ENCODE measurements around the gene MTMR1. TPM values are rescaled to one million over a fixed set of nuclear protein-coding genes. Genes with fewer than 3 reads are reported as not detected.

MTMR1 gene
- polyA plus RNA-seq, 2 of the 4 experiments (the other 2 are of a cell fraction): 17.3 to 28.3 TPM

DNA sequence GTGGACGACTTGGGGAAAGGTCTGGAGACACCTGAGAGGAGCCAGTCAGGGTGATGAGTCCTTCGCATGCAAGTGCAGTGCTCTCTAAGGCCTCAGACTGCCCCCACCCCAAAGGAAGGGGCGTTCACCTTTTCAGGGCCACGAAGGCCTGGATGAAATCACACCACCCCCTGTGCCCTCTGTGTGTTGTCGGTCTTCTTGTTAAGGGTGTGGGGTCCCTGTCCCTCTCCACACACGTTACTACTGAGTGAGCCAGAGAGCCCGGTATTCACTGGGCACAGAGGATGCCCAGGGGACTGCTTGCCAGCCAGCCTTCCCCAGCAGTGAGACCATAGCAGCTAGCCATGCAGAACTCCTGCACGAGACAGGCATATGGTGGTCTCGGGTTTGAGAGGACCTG is 72.0 kb downstream of the MTMR1 start:
- DNase-seq (ENCODE audit: low read depth in 1 of 2, low spot score in 1 of 2) (no peak), ATAC-seq (no peak), FAIRE-seq (no peak)
- Histone ChIP-seq H3K4me3 (no peak overlapping the region), H3K4me1 (peaks cover 9% of the 10 kb centered on the region; the same call in 1 of the 3 replicates), H3K4me2 (no peak overlapping the region), H3K9me3 (no peaks in the 10 kb centered on the region), H3K27ac (no peak overlapping the region)
- ChIA-PET CTCF (interaction anchor here (12.6 kb wide), 1 partner anchor 317 kb away, joined by 223 read pairs; no protein-coding TSS in a partner anchor), POLR2A (no interaction called here)
- TF ChIP-seq, protein P1, sequence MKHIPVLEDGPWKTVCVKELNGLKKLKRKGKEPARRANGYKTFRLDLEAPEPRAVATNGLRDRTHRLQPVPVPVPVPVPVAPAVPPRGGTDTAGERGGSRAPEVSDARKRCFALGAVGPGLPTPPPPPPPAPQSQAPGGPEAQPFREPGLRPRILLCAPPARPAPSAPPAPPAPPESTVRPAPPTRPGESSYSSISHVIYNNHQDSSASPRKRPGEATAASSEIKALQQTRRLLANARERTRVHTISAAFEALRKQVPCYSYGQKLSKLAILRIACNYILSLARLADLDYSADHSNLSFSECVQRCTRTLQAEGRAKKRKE (CRISPR knock-in tag; IDR thresholded peaks at IDR 0.05; ENCODE audit: low read depth): no peak
- TF ChIP-seq EHMT2 (IDR thresholded peaks at IDR 0.05; ENCODE audit: low read depth) (no peak), HOXB5 (CRISPR knock-in tag; IDR thresholded peaks at IDR 0.05) (no peak), BCL3 (IDR thresholded peaks at IDR 0.05) (no peak), RNF2 (IDR thresholded peaks at IDR 0.05; ENCODE audit: borderline replicate concordance, low read depth) (no peak), MAZ (IDR thresholded peaks at IDR 0.05; ENCODE audit: borderline replicate concordance, low read depth, low read length) (no peak), RARB (CRISPR knock-in tag; IDR thresholded peaks at IDR 0.05) (no peak), FOSB (CRISPR knock-in tag; IDR thresholded peaks at IDR 0.05) (no peak), BHLHE40 (IDR thresholded peaks at IDR 0.05; ENCODE audit: low read depth, low read length) (no peak), GATA3 (IDR thresholded peaks at IDR 0.05; ENCODE audit: borderline replicate concordance) (no peak), SREBF2 (IDR thresholded peaks at IDR 0.05) (no peak), POLR2A (IDR thresholded peaks at IDR 0.05; ENCODE audit: low read length) (no peak), JUNB (IDR thresholded peaks at IDR 0.05) (no peak), RAD21 (conservative IDR thresholded peaks at IDR 0.05 in 1 of 2, IDR thresholded peaks at IDR 0.05 in 1 of 2) (no peak)
- TF ChIP-seq, protein P2, sequence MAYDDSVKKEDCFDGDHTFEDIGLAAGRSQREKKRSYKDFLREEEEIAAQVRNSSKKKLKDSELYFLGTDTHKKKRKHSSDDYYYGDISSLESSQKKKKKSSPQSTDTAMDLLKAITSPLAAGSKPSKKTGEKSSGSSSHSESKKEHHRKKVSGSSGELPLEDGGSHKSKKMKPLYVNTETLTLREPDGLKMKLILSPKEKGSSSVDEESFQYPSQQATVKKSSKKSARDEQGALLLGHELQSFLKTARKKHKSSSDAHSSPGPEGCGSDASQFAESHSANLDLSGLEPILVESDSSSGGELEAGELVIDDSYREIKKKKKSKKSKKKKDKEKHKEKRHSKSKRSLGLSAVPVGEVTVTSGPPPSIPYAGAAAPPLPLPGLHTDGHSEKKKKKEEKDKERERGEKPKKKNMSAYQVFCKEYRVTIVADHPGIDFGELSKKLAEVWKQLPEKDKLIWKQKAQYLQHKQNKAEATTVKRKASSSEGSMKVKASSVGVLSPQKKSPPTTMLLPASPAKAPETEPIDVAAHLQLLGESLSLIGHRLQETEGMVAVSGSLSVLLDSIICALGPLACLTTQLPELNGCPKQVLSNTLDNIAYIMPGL (CRISPR knock-in tag; IDR thresholded peaks at IDR 0.05; ENCODE audit: borderline replicate concordance): no peak
- WGBS (ENCODE audit: missing lambda C conversion rate): 86% methylated on average over 8 of the region's 9 CpGs

DNA sequence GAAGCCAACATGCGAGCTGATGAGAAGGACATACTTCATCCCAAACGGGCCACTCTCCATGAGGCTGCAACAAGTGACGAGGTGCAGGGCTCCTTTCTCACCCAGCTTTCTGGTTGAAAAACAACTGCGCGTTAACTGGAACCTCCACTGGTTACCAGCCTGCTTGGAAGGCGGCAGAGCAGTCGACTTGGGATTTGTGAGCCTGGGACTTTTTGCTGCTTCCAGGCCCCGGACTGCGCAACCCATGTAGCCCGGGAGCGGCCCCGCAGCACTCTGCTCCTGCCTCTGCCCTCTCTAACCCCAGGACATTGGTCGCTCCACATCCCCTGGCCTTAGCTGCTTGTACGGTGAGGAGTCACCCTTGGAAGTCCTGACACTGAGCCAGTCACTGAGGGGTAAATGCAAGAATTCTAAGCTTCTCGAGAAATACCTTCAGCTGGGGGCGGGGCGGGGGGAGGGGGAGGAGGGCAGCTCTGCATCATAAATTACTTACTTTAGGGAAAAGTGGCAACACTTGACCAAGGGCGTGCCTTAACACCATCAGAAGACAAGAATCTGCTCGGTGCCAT is 72.7 kb downstream of the MTMR1 start:
- TF ChIP-seq MAFK (IDR thresholded peaks at IDR 0.05; ENCODE audit: partially characterized antibody) (no peak), MAX (IDR thresholded peaks at IDR 0.05) (no peak), ELK1 (IDR thresholded peaks at IDR 0.05; ENCODE audit: low read depth, low read length) (no peak), HEYL (CRISPR knock-in tag; IDR thresholded peaks at IDR 0.05) (no peak)
- FAIRE-seq (no peak), DNase-seq (ENCODE audit: low read depth in 1 of 2, low spot score in 1 of 2) (no peak), ATAC-seq (no peak)
- ChIA-PET POLR2A (no interaction called here), CTCF (interaction anchor here (12.6 kb wide), 1 partner anchor 316 kb away, joined by 223 read pairs; no protein-coding TSS in a partner anchor)
- Histone ChIP-seq H3K4me1 (peaks cover 9% of the 10 kb centered on the region; the same call in 1 of the 3 replicates), H3K4me2 (no peak overlapping the region), H3K9me3 (no peaks in the 10 kb centered on the region), H3K27ac (no peak overlapping the region), H3K4me3 (no peak overlapping the region)
- 90% methylated on average over 11 of the region's 19 CpGs for WGBS (ENCODE audit: missing lambda C conversion rate)
